ENCODE measurements around the gene HECTD4.

DNA sequence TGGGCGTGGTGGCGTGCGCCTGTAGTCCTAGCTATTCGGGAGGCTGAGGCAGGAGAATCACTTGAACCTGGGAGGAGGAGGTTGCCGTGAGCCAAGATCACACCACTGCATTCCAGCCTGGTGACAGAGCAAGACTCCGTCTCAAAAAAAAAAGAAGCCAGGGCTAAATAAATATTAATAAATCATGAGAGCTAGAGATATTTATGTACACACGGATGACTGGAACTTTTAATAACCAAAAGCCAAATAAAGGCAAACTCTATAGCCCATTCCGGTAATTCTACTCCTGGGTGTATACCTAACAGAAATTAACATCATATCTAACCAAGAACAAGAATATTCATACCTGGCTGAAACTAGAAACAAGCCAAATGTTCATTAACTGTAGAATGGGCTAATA lies 264.5 kb downstream of the HECTD4 start:
- TF ChIP-seq, protein P1, sequence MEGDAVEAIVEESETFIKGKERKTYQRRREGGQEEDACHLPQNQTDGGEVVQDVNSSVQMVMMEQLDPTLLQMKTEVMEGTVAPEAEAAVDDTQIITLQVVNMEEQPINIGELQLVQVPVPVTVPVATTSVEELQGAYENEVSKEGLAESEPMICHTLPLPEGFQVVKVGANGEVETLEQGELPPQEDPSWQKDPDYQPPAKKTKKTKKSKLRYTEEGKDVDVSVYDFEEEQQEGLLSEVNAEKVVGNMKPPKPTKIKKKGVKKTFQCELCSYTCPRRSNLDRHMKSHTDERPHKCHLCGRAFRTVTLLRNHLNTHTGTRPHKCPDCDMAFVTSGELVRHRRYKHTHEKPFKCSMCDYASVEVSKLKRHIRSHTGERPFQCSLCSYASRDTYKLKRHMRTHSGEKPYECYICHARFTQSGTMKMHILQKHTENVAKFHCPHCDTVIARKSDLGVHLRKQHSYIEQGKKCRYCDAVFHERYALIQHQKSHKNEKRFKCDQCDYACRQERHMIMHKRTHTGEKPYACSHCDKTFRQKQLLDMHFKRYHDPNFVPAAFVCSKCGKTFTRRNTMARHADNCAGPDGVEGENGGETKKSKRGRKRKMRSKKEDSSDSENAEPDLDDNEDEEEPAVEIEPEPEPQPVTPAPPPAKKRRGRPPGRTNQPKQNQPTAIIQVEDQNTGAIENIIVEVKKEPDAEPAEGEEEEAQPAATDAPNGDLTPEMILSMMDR (IDR thresholded peaks at IDR 0.05; ENCODE audit: low read depth, low read length, poor library complexity, severe bottlenecking): no peak
- TF ChIP-seq EZH2phosphoT487 (IDR thresholded peaks at IDR 0.05; ENCODE audit: borderline replicate concordance, low read length): no peak
